H1 (cell line): ENCODE data around the gene DCP1A.

Experiments
- EP300 ChIP-seq, 2 experiments: IDR thresholded peaks; 1 replicate in 1 of 2; 2 replicates in 1 of 2; pipeline ENCODE4 v1.6.1; 2011 to 2012; ENCODE audit warnings: low read depth in 2 of 2, low read length in 2 of 2, mild to moderate bottlenecking in 2 of 2, borderline replicate concordance in 1 of 2, inconsistent platforms in 1 of 2, moderate library complexity in 1 of 2
- GTF2F1 ChIP-seq: IDR thresholded peaks from 2 replicates; pipeline ENCODE4 v1.6.1; 2012; ENCODE audit warnings: low read depth, low read length, improper control_type of control experiment, borderline replicate concordance
- RFX5 ChIP-seq: IDR thresholded peaks from 2 replicates; pipeline ENCODE4 v1.6.1; 2011; ENCODE audit warnings: low read depth, low read length, improper control_type of control experiment, borderline replicate concordance
- SP2 ChIP-seq: IDR thresholded peaks from 2 replicates; pipeline ENCODE4 v1.6.1; 2012; ENCODE audit warnings: mild to moderate bottlenecking, low read length, inconsistent platforms
- TAF1 ChIP-seq: IDR thresholded peaks from 2 replicates; pipeline ENCODE4 v1.6.1; 2011; ENCODE audit warnings: mild to moderate bottlenecking, low read depth, low read length

DNA sequence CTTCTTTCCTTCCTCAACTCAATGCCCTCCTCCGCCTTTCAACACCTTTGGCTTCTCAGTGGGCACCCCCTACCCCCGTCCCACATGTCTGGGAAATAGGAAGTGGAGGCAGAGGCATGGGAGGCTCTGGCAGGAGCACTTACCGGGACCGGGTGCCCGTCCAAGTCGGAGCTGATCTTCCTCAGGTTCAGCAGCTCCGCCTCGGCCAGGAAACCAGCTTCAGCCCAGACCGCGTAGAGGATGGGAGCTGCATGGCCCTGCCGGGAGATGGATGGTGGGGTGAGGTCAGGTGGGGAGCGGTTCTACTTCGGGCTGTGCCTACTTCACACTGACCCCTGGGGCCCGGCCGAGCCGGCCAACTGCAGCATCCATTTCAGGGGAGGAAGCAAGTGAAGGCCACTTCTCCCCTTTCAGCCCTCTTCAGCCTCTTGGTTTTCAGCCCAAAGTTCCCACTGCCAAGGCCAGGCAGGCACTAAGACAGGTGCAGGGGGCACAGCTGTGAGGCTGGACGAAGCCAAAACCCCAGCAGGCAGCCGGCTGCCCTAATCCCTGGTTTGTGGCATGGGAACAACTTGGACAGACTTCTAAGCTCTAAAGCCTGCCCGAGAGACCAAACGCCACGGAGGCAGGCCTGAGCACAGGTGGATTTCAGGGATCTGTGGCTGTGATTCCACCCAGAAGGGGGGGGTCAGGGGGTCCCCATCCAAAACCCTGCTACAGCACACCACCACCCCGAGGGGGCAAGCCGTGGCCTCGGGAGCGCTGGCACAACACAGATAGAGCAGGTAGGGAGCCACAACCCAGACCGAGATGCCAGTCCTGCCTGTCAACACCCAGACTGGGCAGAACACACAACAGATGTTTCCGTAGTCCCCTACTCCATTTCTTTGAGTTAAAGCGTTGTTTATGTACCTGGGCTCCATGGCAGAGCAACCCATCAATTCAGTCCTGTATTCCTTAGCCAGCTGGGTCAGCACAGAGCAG is 106.1 kb downstream of the DCP1A start:
- TF ChIP-seq GTF2F1 (no peak), SP2 (no peak), RFX5 (no peak), TAF1 (no peak), EP300 (IDR thresholded peaks at IDR 0.05; ENCODE audit: borderline replicate concordance in 1 of 2, low read depth in 2 of 2, low read length in 2 of 2) (no peak)
